ENCODE data around the gene HOOK1. TPM values are rescaled to one million over a fixed set of nuclear protein-coding genes. Genes with fewer than 3 reads are reported as not detected.

HOOK1 gene
- total and polyA plus RNA-seq, 2 of the 13 experiments (the other 11 are each of a cell fraction or from before 2014, with no cell fraction given) = 11.3 to 24.2 TPM

DNA sequence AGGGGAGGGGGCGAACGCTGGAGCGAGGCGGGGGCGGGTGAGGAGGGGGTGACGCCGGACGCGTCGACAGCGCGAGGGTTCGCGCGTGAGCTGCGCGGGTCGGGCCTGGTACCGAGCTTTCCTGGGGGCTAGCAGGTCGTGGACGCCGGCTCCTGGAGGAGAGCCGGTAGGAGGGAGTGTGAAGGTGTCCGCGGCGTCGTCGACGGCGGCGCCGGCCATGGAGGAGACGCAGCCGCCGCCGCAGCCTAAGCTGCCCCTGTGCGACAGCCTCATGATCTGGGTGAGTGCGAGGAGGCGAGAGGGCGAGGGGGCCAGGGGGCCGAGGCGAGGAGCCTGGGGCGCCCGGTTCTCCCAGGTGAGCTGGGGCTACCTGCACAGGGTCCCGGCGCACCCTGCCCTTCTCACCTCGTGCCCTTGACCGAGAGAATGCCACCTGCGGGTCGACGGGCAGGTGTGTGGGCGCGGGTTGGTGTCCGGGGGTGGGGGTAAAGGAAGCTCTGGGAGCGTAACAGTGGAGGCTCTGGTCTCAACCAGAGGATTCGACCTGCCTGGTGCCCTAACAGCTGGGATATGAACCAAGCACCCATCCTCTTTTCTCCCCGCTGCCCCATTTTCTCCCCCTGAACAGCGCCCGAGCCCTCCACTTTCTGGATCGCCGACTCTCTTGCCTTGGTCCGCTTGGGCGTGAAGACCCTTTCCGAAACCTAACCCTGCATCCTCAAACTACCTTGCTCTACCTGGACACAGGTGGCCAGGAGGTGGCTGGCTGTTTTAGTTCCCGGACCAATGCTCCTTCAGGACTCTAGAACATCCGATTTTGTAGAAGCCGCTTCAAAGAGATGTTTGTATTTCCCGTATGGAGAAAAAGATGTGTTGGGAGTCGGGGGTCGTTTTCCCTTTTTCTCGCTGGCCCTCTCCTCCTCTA, at the start of gene HOOK1 (continued):
- TF ChIP-seq ZNF121 (CRISPR knock-in tag; IDR thresholded peaks at IDR 0.05) = no peak
- TF ChIP-seq GABPB1 (CRISPR knock-in tag; IDR thresholded peaks at IDR 0.05) = peak; percentile 64; the same call in 1 of the 2 replicates
- no peak for TF ChIP-seq ZFP36L2 (CRISPR knock-in tag; IDR thresholded peaks at IDR 0.05)
- no peak for TF ChIP-seq XBP1 (CRISPR knock-in tag; IDR thresholded peaks at IDR 0.05)
- TF ChIP-seq, protein P1, sequence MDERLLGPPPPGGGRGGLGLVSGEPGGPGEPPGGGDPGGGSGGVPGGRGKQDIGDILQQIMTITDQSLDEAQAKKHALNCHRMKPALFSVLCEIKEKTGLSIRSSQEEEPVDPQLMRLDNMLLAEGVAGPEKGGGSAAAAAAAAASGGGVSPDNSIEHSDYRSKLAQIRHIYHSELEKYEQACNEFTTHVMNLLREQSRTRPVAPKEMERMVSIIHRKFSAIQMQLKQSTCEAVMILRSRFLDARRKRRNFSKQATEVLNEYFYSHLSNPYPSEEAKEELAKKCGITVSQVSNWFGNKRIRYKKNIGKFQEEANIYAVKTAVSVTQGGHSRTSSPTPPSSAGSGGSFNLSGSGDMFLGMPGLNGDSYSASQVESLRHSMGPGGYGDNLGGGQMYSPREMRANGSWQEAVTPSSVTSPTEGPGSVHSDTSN (CRISPR knock-in tag; IDR thresholded peaks at IDR 0.05) = no peak
- TF ChIP-seq, protein P2, sequence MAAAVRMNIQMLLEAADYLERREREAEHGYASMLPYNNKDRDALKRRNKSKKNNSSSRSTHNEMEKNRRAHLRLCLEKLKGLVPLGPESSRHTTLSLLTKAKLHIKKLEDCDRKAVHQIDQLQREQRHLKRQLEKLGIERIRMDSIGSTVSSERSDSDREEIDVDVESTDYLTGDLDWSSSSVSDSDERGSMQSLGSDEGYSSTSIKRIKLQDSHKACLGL (CRISPR knock-in tag; IDR thresholded peaks at IDR 0.05) = no peak
- no peak for TF ChIP-seq ZKSCAN8 (CRISPR knock-in tag; IDR thresholded peaks at IDR 0.05; ENCODE audit: borderline replicate concordance)
- TF ChIP-seq KMT2A (CRISPR knock-in tag; IDR thresholded peaks at IDR 0.05) = peak; percentile 69
- TF ChIP-seq NR0B2 (CRISPR knock-in tag; IDR thresholded peaks at IDR 0.05) = peak; percentile 64; the same call in 1 of the 2 replicates
- no peak for TF ChIP-seq HBP1 (CRISPR knock-in tag; IDR thresholded peaks at IDR 0.05; ENCODE audit: low read depth)
- TF ChIP-seq DNMT1 (CRISPR knock-in tag; IDR thresholded peaks at IDR 0.05) = no peak
- no peak for TF ChIP-seq CREM (IDR thresholded peaks at IDR 0.05)
- TF ChIP-seq CREM (CRISPR knock-in tag; IDR thresholded peaks at IDR 0.05) = no peak
- no peak for TF ChIP-seq TOPORS (CRISPR knock-in tag; IDR thresholded peaks at IDR 0.05)
- 0 out of 2 replicates have a peak, but pooled peaks have one; percentile 9 for TF ChIP-seq ZFP36L1 (CRISPR knock-in tag; IDR thresholded peaks at IDR 0.05)
- TF ChIP-seq REPIN1 (CRISPR knock-in tag; IDR thresholded peaks at IDR 0.05; ENCODE audit: borderline replicate concordance, low read depth) = no peak; the same call in 1 of the 2 replicates
- TF ChIP-seq HNF4A (CRISPR knock-in tag; IDR thresholded peaks at IDR 0.05) = no peak
- no peak for TF ChIP-seq ZNF326 (CRISPR knock-in tag; IDR thresholded peaks at IDR 0.05; ENCODE audit: borderline replicate concordance)
- TF ChIP-seq, protein P3, sequence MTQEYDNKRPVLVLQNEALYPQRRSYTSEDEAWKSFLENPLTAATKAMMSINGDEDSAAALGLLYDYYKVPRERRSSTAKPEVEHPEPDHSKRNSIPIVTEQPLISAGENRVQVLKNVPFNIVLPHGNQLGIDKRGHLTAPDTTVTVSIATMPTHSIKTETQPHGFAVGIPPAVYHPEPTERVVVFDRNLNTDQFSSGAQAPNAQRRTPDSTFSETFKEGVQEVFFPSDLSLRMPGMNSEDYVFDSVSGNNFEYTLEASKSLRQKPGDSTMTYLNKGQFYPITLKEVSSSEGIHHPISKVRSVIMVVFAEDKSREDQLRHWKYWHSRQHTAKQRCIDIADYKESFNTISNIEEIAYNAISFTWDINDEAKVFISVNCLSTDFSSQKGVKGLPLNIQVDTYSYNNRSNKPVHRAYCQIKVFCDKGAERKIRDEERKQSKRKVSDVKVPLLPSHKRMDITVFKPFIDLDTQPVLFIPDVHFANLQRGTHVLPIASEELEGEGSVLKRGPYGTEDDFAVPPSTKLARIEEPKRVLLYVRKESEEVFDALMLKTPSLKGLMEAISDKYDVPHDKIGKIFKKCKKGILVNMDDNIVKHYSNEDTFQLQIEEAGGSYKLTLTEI (CRISPR knock-in tag; conservative IDR thresholded peaks at IDR 0.05) = no peak
- TF ChIP-seq DNMT3B (CRISPR knock-in tag; conservative IDR thresholded peaks at IDR 0.05) = no peak
- TF ChIP-seq, protein P4, sequence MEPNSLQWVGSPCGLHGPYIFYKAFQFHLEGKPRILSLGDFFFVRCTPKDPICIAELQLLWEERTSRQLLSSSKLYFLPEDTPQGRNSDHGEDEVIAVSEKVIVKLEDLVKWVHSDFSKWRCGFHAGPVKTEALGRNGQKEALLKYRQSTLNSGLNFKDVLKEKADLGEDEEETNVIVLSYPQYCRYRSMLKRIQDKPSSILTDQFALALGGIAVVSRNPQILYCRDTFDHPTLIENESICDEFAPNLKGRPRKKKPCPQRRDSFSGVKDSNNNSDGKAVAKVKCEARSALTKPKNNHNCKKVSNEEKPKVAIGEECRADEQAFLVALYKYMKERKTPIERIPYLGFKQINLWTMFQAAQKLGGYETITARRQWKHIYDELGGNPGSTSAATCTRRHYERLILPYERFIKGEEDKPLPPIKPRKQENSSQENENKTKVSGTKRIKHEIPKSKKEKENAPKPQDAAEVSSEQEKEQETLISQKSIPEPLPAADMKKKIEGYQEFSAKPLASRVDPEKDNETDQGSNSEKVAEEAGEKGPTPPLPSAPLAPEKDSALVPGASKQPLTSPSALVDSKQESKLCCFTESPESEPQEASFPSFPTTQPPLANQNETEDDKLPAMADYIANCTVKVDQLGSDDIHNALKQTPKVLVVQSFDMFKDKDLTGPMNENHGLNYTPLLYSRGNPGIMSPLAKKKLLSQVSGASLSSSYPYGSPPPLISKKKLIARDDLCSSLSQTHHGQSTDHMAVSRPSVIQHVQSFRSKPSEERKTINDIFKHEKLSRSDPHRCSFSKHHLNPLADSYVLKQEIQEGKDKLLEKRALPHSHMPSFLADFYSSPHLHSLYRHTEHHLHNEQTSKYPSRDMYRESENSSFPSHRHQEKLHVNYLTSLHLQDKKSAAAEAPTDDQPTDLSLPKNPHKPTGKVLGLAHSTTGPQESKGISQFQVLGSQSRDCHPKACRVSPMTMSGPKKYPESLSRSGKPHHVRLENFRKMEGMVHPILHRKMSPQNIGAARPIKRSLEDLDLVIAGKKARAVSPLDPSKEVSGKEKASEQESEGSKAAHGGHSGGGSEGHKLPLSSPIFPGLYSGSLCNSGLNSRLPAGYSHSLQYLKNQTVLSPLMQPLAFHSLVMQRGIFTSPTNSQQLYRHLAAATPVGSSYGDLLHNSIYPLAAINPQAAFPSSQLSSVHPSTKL (CRISPR knock-in tag; IDR thresholded peaks at IDR 0.05) = peak; percentile 18; the same call in 1 of the 2 replicates

Data from HepG2 (cell line).